ENCODE results near the gene COBL.

GRCh38 chr7:51065766-51066165 is 250.8 kb downstream of the COBL start:
- TF ChIP-seq POLR2A (IDR thresholded peaks at IDR 0.05) (no peak), CTCF (IDR thresholded peaks at IDR 0.05) (no peak)
